Activated CD4-positive, alpha-beta T cell treated with anti-CD3 and anti-CD28 coated beads, Interleukin-2, Interleukin-6, amounts not matched to agents 100 ng/mL and 50 ng/mL, durations not matched to agents 16 hours and 8 hours (primary cell): ENCODE results near the gene PRSS56.
"Not testable (repeated sequence)": the region's sequence is repeated elsewhere in the genome, so short reads cannot be mapped to it uniquely, and the experiment has no call there.

ENCODE experiments used
- DNase-seq: peaks from one replicate; pipeline ENCODE4 v3.0.0-alpha.2; 2020

Gene PRSS56

DNA sequence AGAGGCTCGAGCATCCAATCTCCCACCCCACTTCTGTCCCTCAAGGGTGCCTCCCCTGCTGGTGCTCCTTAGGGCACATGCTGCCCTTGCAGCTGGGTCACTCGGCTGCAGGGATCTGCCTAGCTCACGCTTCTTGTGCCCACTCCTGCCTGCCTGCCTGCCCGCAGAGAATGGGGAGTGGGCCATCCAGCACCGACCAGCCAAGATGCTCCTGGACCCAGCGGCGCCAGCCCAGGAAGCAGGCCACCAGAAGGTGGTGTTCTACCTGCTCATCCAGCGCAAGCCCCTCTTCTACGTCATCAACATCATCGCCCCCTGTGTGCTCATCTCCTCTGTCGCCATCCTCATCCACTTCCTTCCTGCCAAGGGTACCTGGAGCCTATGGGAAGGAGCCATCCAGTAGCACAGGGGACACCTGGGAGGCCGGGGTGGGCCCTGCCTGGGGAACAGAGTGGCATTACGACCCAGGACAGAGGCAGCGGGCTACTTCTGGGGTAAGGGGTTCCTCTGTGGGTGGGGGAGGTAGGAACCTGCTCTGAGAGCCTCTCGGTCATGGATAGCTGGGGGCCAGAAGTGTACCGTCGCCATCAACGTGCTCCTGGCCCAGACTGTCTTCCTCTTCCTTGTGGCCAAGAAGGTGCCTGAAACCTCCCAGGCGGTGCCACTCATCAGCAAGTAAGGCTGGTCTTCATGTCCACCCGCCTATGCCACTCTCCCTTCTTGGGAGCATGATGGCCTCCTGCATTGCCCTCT lies 22.7 kb downstream of the PRSS56 start:
- DNase-seq: no peak

DNA sequence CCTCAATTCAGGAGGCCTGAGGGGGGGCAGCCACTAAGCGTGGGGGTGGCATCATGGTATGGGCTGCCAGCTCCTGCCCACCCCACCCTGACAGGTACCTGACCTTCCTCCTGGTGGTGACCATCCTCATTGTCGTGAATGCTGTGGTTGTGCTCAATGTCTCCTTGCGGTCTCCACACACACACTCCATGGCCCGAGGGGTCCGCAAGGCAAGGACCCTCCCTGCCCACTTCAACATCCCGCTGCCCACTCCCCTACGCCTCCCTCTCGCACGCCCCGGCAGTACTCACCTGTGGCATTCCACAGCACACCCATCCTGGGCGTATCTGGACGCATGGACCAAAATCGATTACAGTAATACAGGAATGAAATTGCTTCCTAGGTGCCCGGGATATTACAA lies 23.3 kb downstream of the PRSS56 start:
- no peak for DNase-seq

DNA sequence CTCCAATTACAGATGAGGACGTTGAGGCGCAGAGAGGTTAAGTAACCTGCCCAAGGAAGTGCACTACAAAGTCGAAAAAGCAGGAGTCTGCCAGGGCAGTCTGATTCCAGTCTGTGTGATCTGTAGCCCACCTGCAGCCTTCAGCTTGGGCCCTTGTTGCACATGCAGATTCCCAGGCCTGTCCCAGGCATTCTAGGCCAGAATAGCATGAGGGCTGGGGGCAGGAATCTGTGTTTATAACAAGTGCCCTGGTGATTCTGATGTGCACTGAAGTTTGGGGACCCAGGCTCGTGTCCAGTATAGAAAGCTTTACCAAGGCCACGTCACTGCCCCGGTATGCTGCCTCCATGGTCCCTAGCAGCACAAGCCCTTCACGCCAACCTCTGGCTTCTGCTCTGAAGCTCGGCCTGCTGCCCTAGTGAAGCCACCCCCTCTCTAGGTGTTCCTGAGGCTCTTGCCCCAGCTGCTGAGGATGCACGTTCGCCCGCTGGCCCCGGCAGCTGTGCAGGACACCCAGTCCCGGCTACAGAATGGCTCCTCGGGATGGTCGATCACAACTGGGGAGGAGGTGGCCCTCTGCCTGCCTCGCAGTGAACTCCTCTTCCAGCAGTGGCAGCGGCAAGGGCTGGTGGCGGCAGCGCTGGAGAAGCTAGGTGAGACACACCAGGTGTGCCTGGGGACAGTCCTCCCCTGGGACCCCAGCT lies 23.9 kb downstream of the PRSS56 start:
- no peak for DNase-seq

DNA sequence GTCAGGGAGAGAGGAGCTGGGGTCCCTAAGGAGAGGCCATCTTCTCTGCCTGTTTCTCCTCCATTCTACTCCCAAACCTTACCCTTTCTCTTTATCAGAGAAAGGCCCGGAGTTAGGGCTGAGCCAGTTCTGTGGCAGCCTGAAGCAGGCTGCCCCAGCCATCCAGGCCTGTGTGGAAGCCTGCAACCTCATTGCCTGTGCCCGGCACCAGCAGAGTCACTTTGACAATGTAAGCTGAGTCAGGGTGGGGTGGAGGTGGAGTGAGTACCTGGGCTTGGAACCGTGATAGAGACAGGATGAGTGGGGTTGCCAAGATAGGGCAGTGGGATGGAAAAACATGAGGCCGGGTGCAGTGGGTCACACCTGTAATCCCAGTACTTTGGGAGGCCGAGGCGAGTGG lies 24.5 kb downstream of the PRSS56 start:
- DNase-seq: no peak

DNA sequence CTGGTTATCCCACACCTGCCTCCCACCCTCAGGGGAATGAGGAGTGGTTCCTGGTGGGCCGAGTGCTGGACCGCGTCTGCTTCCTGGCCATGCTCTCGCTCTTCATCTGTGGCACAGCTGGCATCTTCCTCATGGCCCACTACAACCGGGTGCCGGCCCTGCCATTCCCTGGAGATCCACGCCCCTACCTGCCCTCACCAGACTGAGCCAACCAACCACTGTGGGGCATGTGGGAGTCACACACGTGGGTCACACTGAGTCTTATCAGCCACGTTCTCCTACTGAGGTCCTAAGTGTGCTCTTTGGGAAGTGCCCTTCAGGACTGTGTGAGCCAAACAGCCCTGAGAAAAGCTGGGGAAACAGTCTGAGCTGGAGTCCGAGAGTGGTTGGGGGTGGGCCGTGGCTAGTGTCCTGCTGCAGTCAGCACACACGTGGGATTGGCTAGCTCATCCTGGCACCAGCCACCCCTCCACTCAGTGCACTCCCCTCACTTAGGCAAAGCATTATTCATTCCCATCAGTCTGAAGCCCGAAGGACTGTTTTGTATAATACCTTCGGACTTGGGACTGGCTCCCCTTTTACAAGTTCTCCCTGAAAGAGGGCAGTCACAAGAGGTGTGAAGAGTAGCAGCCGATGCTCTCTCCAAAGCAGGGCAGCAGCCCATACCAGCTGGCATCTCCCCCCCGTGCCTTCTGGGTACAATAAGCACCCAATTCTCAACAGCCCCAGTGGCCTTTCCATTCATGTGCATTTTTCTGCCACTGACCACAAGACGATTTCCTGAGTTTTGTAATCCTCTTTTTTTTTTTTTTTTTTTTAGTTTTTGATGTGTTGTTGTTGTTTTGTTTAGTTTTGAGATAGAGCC lies 25.6 kb downstream of the PRSS56 start:
- DNase-seq: no peak

DNA sequence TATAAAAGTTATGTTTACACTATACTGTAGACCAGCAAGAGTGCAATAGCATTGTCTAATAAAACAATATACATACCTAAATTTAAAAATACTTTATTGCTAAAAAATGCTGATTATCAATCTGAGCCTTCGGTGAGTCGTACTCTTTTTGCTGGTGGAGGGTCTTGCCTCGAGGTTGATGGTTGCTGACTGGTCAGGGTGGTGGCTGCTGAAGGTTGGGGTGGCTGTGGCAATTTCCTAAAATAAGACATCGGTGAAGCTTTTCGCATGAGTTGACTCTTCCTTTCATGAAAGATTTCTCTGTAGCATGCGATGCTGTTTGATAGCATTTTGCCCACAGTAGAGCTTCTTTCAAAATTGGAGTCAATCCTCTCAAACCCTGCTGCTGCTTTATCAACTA lies 27.8 kb downstream of the PRSS56 start:
- no peak for DNase-seq

DNA sequence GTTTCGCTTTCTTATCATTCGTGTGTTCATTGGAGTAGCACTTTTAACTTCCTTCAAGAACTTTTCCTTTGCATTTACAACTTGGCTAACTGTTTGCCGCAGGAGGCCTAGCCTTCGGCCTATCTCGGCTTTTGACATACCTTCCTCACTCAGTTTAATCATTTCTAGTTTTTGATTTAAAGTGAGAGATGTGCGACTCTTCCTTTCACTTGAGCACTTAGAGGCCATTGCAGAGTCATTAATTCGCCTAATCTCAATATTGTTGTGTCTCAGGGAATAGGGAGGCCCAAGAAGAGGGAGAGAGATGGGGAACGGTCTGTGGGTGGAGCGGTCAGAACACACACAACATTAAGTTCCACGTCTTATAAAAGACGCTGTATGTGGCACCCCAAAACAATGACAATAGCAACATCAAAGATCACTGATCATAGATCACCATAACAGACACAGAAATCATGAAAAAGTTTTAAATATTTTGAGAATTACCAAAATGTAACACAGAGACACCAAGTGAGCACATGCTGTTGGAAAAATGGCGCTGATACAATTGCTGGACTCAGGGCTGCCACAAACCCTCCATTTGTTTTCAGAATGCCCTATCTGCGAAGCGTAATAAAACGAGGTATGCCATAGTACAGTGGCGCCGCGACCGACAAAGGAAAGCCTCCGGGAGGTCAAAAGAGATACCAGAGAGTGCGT lies 29.6 kb downstream of the PRSS56 start:
- DNase-seq: no peak

DNA sequence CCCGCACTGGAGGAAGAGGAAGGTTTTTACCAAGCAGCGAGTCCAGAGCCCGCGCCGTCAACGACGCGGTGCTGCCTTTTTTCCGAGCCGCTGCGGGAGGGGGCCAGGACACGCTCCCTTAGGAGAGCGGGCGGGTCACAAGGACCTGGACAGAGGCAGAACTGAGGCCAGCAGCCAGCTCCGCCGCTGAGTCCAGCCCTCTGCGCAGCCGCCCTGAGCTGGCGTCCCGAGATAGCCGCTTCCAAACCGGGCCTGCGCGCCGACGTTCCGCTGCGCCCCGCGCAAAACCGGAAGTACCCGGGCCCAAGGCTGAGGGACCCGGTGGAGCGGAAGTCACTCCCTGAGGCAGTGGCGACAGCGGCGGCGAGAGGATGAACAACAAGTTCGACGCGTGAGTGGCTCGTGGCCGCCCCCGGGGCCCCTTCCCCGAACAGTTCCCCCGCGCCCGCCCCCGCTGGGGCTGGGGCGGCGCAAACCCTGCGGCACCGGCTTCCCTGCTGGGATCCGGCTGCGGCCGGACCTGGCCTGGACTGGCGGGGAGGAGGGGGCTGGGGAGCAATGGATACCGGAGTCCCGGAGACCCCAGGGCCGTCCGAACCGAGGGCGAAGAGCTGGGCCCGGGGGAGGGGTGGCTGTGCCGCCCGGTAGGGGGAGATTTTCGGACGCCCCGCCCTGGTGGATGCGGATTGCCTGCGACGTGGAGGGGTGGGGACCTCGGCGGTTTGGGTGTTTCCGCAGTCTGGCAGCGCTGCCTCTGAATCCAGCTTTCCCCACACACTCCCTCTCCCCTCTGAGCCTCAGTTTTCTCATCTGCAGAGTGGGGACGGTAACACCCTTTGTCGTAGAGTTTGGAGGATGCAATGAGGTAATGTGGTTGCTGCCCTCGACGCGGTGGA lies 30.4 kb downstream of the PRSS56 start, which contains the start of the genes EIF4E2 and TIGD1:
EIF4E2 (plus strand) TSS at position 336 of the 896 bp plus-strand sequence; CDS start at position 372, 36 bp downstream.
TIGD1 (minus strand) TSS at position 204 of the 896 bp plus-strand sequence. CDS start 675 bp downstream, outside the sequence.
- DNase-seq: peak; percentile 95

DNA sequence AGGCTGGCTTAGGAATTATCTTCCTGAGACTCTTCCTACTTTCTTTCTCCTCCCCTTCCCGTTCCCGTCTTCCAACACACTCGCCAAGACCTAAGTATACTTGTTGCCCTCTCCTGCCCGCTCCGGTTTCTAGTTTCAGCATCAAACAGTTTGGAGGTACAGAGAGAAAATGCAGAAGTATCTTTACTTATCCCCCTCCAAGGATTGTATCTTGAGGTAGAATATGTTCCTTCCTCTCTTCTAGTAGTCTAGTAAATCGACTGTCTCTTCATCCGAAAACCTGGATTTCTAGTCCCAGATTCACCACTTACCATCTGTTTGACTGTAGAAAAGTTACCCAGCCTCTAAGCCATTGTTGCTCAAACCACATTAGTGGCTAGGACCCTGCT lies 31.1 kb downstream of the PRSS56 start:
- no peak for DNase-seq

DNA sequence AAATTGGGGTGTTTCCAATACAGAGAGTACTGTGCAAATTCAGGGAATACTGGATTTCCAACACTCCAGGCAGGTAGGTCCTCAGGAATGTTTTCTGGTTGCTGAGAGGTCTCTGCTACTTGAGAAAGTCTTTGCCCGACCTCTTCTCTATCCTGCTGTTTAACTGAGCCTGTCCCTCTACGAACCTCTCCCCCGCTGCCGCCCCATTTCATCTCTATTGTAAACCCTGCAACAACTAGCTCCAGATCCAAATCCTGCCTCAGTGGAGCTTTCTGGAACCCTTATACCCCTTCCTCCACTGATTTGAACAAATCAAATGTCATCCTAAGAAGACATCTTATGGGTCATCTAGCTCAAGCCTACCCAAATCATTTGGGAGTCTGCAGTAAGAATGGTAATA lies 31.6 kb downstream of the PRSS56 start:
- DNase-seq: no peak

DNA sequence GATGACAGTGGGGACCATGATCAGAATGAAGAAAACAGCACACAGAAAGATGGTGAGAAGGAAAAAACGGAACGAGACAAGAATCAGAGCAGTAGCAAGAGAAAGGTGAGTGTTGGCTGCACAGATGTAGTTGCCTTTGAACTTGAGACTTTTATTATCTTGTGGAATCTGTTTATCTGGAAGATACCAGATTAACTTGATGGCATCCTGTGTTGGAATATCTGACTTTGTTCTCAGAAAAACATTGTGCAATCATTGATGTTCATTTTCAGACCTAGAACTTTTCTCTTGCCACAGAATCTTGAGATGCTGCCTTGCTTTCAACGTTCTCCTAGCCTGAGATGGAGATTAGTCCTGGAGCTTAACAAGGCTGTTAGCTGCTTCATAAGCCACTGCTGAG lies 36.2 kb downstream of the PRSS56 start:
- DNase-seq: no peak

DNA sequence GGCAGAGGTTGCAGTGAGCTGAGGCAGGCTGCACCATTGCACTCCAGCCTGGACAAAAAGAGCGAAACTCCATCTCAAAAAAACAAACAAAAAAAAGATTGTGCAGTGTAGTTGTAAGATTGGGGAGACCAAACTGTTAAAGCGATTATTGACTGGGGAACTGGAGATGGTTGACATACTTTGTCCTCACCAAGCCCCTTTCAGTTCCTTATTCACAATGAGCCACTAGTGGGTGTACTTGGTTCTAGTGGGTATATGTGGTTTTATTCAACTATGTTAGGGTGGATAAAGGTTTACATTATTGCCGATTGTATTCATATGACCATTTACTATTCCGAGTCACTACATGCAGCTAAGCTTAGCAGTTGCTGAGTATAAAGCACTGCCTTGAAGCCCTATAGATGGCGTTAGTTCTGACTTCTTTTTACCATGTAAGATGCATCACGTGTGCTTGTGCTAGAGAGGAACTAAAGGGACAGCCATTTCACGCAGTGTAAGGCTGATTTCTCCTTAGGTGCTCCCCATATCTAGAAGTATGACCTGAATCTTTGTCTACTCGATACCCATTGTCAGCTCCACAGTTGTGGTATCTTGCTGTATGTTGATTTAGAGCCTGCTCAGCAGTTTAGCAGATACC lies 42.4 kb downstream of the PRSS56 start:
- DNase-seq: no peak

DNA sequence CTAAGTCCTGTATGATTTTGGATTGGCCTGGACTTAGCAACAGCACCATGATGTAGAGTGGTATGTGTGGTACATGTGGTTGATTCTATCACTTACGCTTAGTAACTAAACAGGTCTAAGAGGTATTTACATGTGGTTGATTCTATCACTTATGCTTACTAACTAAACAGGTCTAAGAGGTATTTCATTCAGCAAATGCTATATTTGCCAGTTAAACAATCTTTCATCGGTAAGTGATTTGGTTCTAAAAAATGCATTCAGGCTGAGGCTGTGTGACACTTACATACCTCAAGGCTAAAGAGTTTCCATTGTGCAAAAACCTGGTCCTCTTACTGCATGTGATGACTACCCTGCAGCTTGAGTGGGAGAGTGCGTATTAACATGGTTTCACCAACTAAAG lies 43.4 kb downstream of the PRSS56 start:
- no peak for DNase-seq

DNA sequence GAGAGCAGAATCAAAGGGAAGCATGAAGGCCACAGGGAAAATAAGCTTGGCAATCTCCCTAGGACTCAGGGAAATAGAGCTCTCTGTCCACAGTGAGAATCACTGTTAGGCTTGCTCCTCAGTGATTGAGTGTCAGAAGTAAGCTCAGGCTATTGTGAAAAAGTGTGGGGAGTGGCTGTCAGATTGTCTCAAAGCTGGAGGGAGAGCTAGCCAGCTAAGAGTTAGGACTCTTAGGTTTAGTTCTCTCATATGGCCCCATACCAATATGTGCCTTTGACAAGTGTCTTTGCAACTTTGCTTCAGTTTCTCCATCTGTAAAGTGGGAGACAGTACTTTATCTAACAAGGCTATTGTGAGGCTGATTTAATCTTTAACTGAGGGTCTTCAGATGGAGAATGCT lies 47.5 kb downstream of the PRSS56 start:
- DNase-seq: no peak

DNA sequence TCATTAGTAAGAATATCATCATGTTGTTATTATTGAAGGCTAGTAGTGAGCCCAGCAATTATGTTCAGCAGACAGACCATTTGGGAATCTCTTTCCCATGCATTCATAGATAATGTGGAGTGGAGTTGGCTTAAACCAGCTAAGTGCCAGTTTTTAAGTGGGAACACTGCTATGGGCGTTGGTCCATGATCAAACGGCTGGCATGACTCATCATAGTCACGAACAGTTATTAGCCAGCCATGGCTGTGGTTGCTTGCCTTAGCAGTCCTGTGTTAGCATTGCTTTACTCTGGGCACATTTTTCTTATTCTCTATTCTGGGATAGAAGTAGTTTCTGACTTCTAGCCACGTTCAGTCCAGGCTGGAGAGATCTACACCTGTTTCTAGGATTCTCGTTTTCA lies 48.0 kb downstream of the PRSS56 start:
- DNase-seq: no peak

DNA sequence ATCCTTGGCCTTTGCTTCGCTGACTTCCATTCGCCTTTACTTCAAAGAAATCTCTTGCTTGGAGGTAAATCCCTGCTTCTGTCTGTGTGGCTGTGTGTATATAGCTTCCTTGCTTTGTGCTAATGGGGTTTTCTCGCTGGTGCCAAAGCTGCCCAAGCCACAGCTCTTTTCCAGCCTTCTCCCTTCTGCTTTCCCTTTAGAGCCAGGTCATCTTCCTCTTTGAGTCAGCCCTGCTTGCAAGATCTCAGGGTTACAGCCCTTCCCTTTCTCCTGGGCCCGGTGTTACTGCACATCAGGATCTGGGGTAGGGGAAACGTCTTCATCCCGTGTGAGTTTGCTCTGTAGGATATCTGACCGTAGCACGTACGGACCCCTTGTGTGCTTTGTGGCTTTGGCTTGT lies 49.4 kb downstream of the PRSS56 start:
- no peak for DNase-seq

DNA sequence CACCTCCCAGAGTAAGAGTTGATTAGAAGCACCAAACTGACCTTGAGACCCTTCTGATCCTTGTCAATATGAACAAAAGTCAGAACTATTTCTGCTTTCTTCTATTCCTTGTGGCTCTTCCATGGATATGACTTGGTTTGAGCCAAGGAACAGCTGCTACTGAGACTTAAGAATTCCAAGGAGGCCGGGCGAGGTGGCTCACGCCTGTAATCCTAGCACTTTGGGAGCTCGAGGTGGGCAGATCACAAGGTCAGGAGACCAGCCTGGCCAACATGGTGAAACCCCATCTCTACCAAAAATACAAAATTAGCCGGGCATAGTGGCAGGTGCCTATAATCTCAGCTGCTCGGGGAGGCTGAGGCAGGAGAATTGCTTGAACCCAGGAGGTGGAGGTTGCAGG lies 50.3 kb downstream of the PRSS56 start:
- not testable (repeated sequence) for DNase-seq

DNA sequence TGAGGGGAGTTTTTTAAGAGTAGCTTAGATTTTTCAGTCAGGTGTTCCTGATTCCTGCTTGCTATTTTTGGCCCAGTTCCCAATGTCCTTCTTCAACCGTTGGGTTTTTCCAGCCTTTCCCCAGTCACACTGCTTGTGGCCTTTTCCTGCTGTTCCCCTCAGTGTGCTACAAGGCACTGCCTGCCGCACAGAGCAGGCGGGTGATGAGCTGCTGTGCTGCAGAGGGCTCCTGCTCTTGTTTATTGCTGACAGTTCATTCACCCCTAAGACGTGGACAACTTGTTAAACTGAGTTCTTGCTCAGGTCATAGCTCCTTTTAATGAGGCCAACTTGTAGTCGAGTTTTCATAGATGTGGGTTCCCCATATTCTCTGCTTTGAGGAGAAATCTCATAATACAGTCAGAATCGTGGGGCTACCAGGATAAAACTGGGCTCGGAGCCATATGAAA lies 50.9 kb downstream of the PRSS56 start:
- no peak for DNase-seq

DNA sequence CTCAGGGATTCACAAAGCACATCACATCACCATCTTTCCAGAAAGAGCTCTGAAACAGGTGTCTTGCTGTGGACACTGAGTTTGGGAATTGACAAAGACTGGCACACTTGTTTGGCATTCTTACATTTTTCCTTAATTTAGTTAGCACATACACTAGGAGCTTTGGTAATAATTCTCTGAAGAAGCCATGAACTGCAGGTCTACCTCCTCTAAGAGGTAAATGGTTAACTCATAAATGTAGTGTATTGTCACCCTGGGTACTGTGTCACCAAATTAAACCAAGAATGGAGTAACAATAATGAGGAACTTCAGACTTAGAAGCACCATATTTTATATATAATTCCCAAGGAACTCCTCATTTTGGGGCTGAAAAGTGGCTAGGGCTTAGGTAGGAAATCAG lies 52.9 kb downstream of the PRSS56 start:
- no peak for DNase-seq

DNA sequence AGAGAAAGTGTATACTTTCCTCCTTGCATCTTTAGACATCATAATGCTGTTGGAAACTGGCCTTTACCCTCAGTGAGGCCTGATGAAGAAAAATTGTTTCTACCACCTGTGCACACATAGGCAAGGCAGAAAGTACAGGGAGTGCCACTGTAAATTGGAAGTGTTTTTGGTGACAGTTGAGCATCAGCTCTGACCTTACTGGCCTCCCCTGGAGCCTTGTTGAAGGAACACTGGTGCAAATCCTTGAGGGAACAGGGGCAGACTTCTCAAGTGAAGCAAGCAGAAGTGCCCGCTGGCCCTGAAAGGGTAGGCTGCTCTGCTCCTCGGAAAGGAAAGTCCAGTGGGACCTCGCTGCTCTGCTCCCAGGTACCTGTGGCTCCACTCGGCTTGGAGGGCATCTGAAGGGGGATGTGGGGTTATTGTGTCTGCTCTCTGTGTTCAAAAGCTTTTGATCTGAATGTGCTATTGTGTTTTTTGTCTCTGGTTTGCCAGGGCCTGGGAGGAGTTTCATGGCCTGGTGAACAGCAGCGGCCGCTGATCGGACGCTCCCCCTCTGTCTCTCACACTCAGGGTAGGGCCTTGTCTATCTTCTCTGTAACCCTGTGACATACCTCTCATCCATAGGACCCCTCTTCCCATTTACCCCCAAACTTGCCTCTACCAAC lies 53.7 kb downstream of the PRSS56 start:
- DNase-seq: no peak
